MCF 10A (cell line): ENCODE data around the gene PRAC1. TPM values are rescaled to one million over a fixed set of nuclear protein-coding genes. Genes with fewer than 3 reads are reported as not detected.

Source experiments
- BruUV-seq: library from RNA; stranded (reverse); fragments of 400-500 nt; replicated peaks from 2 replicates; lab custom pipeline; 2021; lab: Mats Ljungman, UMichigan
- CTCF ChIA-PET: fragments of 300-600 bp; sonication (Branson Sonifier 250); formaldehyde crosslinking; extraction: SDS; loops from one replicate; lab custom pipeline; 2021; ENCODE audit warnings: antibody characterized with exemption, inconsistent platforms; lab: Yijun Ruan, JAX
- POLR2A ChIA-PET: fragments of 300-600, 350-650 bp; sonication (Branson Sonifier 250); formaldehyde crosslinking; extraction: SDS; loops from one replicate; lab custom pipeline; 2020; ENCODE audit warnings: antibody characterized with exemption, inconsistent platforms; lab: Yijun Ruan, JAX
- DNase-seq: peaks from one replicate; pipeline ENCODE4 v3.0.0-alpha.2; 2018; ENCODE audit not compliant: unreplicated experiment
- H3K27ac Mint-ChIP-seq: one replicate; pipeline ENCODE4 v1.8.0; 2022; ENCODE audit warnings: mild to moderate bottlenecking, low read depth, mixed read lengths; ENCODE audit not compliant: unreplicated experiment
- H3K27me3 Mint-ChIP-seq: one replicate; pipeline ENCODE4 v1.8.0; 2022; ENCODE audit warnings: mixed read lengths; ENCODE audit not compliant: insufficient read depth, unreplicated experiment
- H3K36me3 Mint-ChIP-seq: one replicate; pipeline ENCODE4 v1.8.0; 2022; ENCODE audit warnings: mild to moderate bottlenecking, moderate library complexity, mixed read lengths; ENCODE audit not compliant: insufficient read depth, unreplicated experiment
- H3K4me1 Mint-ChIP-seq: one replicate; pipeline ENCODE4 v1.8.0; 2022; ENCODE audit warnings: mixed read lengths; ENCODE audit not compliant: insufficient read depth, unreplicated experiment
- H3K4me3 Mint-ChIP-seq: one replicate; pipeline ENCODE4 v1.8.0; 2022; ENCODE audit warnings: mild to moderate bottlenecking, moderate library complexity, mixed read lengths; ENCODE audit not compliant: unreplicated experiment
- H3K9me3 Mint-ChIP-seq: one replicate; pipeline ENCODE4 v1.8.0; 2022; ENCODE audit warnings: mixed read lengths; ENCODE audit not compliant: unreplicated experiment
- CTCF ChIP-seq: fragments of 200-600 bp; IDR thresholded peaks from one replicate; pipeline ENCODE4 v1.8.0; 2022; ENCODE audit warnings: antibody characterized with exemption, mild to moderate bottlenecking; ENCODE audit not compliant: unreplicated experiment
- intact Hi-C: fragments of 100-400 bp; cut with micrococcal nuclease; formaldehyde crosslinking; loops from 2 replicates; pipeline ENCODE4 v1.14.1; 2022
- total RNA-seq: library from RNA; stranded (reverse); gene quantifications from 2 replicates; pipeline ENCODE4 v1.2.3, GENCODE V29; 2022

The PRAC1 gene
- total RNA-seq, 1 experiment from 2014 or later, result not detected

GRCh38 chr17:48749621-48750553, 27.6 kb upstream of the PRAC1 start:
- Mint-ChIP-seq H3K4me3 (no peak overlapping the region), H3K4me1 (no peaks in the 10 kb centered on the region), H3K9me3 (no peaks in the 10 kb centered on the region), H3K27me3 (peaks cover 100% of the 10 kb centered on the region), H3K36me3 (no peaks in the 10 kb centered on the region), H3K27ac (no peak overlapping the region)
- intact Hi-C loops, result no loop called here
- BruUV-seq, result no TSS peak
- no peak for DNase-seq
- CTCF ChIA-PET, result interaction anchor here (0.8 kb wide), 1 partner anchor 18 kb away, joined by 3 read pairs; no protein-coding TSS in a partner anchor
- POLR2A ChIA-PET, result interaction anchor here (1.4 kb wide), 1 partner anchor 62 kb away, joined by 6 read pairs; no protein-coding TSS in a partner anchor
- no peak for TF ChIP-seq CTCF

- H3K9me3 Mint-ChIP-seq, result no peaks in the 10 kb centered on the region
- intact Hi-C loops, result no loop called here
- no peaks in the 10 kb centered on the region for H3K36me3 Mint-ChIP-seq
- DNase-seq, result no peak
- no TSS peak for BruUV-seq
- POLR2A ChIA-PET, result interaction anchor here (1.0 kb wide), 1 partner anchor 12 kb away, joined by 3 read pairs; no protein-coding TSS in a partner anchor
- no peaks in the 10 kb centered on the region for H3K4me1 Mint-ChIP-seq
- TF ChIP-seq CTCF, result no peak
- no peak overlapping the region for H3K4me3 Mint-ChIP-seq
- CTCF ChIA-PET, result interaction anchor here (0.6 to 1.0 kb wide), 4 partner anchors 25 to 608 kb away, joined by 3 to 5 read pairs (median 4); no protein-coding TSS in a partner anchor
- no peak overlapping the region for H3K27ac Mint-ChIP-seq
- peaks cover 100% of the 10 kb centered on the region for H3K27me3 Mint-ChIP-seq
Measured at GRCh38 chr17:48748718-48749566, 26.6 kb upstream of the PRAC1 start.

- H3K27ac Mint-ChIP-seq, result no peak overlapping the region
- no peaks in the 10 kb centered on the region for H3K4me1 Mint-ChIP-seq
- no peak for TF ChIP-seq CTCF
- H3K4me3 Mint-ChIP-seq, result no peak overlapping the region
- intact Hi-C loops, result no loop called here
- no peaks in the 10 kb centered on the region for H3K36me3 Mint-ChIP-seq
- POLR2A ChIA-PET, result interaction anchor here (0.8 to 1.0 kb wide), 2 partner anchors 13 to 16 kb away, joined by 3 read pairs; no protein-coding TSS in a partner anchor
- CTCF ChIA-PET, result interaction anchor here (0.6 to 1.0 kb wide), 3 partner anchors 24 to 69 kb away, joined by 3 to 5 read pairs (median 5); no protein-coding TSS in a partner anchor
- DNase-seq, result no peak
- peaks cover 100% of the 10 kb centered on the region for H3K27me3 Mint-ChIP-seq
- no TSS peak for BruUV-seq
- no peaks in the 10 kb centered on the region for H3K9me3 Mint-ChIP-seq
Measured at GRCh38 chr17:48747445-48748363, 25.4 kb upstream of the PRAC1 start.
